HEK293 (cell line): ENCODE data around the gene SORCS3.

ENCODE experiments used
- CTCF ChIA-PET: fragments of 350-600 bp; formaldehyde crosslinking; extraction: SDS; loops from one replicate; lab custom pipeline; 2021; ENCODE audit warnings: antibody characterized with exemption; lab: Yijun Ruan, JAX
- POLR2A ChIA-PET: fragments of 300-600 bp; formaldehyde crosslinking; extraction: SDS; loops from one replicate; lab custom pipeline; 2020; ENCODE audit warnings: antibody characterized with exemption, inconsistent platforms; lab: Yijun Ruan, JAX
- H3K27ac ChIP-seq: fragments of 200-500 bp; sonication (Bioruptor generic); 2 replicates; pipeline ENCODE4 v1.5.1; 2014; ENCODE audit warnings: low read depth, low read length, control low read depth, inconsistent platforms; ENCODE audit errors: extremely low read depth
- H3K36me3 ChIP-seq, 2 experiments: fragments of 200-500 bp in 1 of 2; sonication (Bioruptor generic) in 1 of 2; 1 replicate in 1 of 2; 2 replicates in 1 of 2; pipeline ENCODE4 v1.5.1; 2014 to 2017; ENCODE audit warnings: inconsistent platforms in 2 of 2, low read length in 2 of 2; ENCODE audit not compliant: control insufficient read depth in 2 of 2, insufficient read depth in 1 of 2
- H3K4me1 ChIP-seq: fragments of 200-500 bp; sonication (Bioruptor generic); 2 replicates; pipeline ENCODE4 v1.5.1; 2014; ENCODE audit warnings: mild to moderate bottlenecking, low read length, inconsistent platforms; ENCODE audit not compliant: control insufficient read depth, insufficient read depth
- H3K4me3 ChIP-seq: 2 replicates; pipeline ENCODE4 v1.5.1; 2011; ENCODE audit warnings: low read depth, mild to moderate bottlenecking, control low read depth, low read length, moderate library complexity
- H3K9me3 ChIP-seq: fragments of 200-500 bp; sonication (Bioruptor generic); 2 replicates; pipeline ENCODE4 v1.5.1; 2014; ENCODE audit warnings: low read depth, low read length, inconsistent platforms; ENCODE audit not compliant: control insufficient read depth, insufficient read depth
- GLI2 ChIP-seq: fragments of 450-650 bp; formaldehyde crosslinking; IDR thresholded peaks from 2 replicates; pipeline ENCODE4; 2017; ENCODE audit warnings: missing biosample characterization, missing genetic modification characterization, low read depth, borderline replicate concordance
- SP7 ChIP-seq: fragments of 450-650 bp; formaldehyde crosslinking; IDR thresholded peaks from 2 replicates; pipeline ENCODE4 v1.5.1; 2016; ENCODE audit warnings: missing biosample characterization, missing genetic modification characterization
- ZFHX2 ChIP-seq: fragments of 450-650 bp; formaldehyde crosslinking; conservative IDR thresholded peaks from 2 replicates; pipeline ENCODE4 v1.5.1; 2016; ENCODE audit warnings: missing biosample characterization, missing genetic modification characterization
- ZNF311 ChIP-seq: fragments of 450-650 bp; formaldehyde crosslinking; IDR thresholded peaks from 2 replicates; pipeline ENCODE4 v1.5.1; 2017; ENCODE audit warnings: missing biosample characterization, missing genetic modification characterization, borderline replicate concordance
- ZNF510 ChIP-seq: fragments of 450-650 bp; formaldehyde crosslinking; IDR thresholded peaks from 2 replicates; pipeline ENCODE4 v1.5.1; 2018; ENCODE audit warnings: mild to moderate bottlenecking, missing genetic modification characterization, missing biosample characterization; ENCODE audit not compliant: insufficient replicate concordance
- ZNF561 ChIP-seq: fragments of 450-650 bp; IDR thresholded peaks from 2 replicates; pipeline ENCODE4 v1.5.1; 2018; ENCODE audit warnings: missing biosample characterization, missing genetic modification characterization, borderline replicate concordance
- ZNF621 ChIP-seq: fragments of 450-650 bp; formaldehyde crosslinking; IDR thresholded peaks from 2 replicates; pipeline ENCODE4 v1.5.1; 2017; ENCODE audit warnings: missing biosample characterization, missing genetic modification characterization
- TF ChIP-seq, protein P1 (sequence below): fragments of 450-650 bp; formaldehyde crosslinking; IDR thresholded peaks from 2 replicates; pipeline ENCODE4 v1.5.1; 2016; ENCODE audit warnings: missing biosample characterization, missing genetic modification characterization

Gene SORCS3

DNA sequence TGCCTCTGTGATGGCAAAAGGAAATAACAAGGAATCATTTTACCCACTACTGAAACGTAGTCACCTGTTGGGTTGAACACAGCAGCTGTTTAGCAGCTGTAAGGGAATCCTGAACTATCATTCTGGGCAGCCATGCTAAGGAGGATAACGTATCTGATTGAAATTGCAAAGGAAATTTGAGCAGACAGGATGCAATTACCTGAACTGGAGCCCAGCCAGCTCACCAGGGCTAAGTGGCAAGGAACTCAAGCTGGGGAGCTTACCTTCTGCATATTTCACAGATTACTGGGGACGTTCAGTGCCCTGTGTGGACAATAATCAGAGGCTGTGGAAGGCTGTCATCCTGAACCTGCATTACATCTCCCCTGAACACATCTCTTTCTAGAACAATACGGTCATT lies 650.5 kb downstream of the SORCS3 start:
- TF ChIP-seq ZNF510 (tag by site-specific recombination) (no peak), ZNF561 (tag by site-specific recombination) (no peak), SP7 (tag by site-specific recombination) (no peak), ZNF621 (tag by site-specific recombination) (no peak)
- H3K4me3 ChIP-seq = no peak overlapping the region
- CTCF ChIA-PET = no interaction called here
- no peak overlapping the region for H3K27ac ChIP-seq
- H3K9me3 ChIP-seq = no peaks in the 10 kb centered on the region
- H3K36me3 ChIP-seq = no peaks in the 10 kb centered on the region
- POLR2A ChIA-PET = interaction anchor here (0.6 kb wide), 1 partner anchor 17 kb away, joined by 3 read pairs; no protein-coding TSS in a partner anchor
- no peaks in the 10 kb centered on the region for H3K4me1 ChIP-seq

DNA sequence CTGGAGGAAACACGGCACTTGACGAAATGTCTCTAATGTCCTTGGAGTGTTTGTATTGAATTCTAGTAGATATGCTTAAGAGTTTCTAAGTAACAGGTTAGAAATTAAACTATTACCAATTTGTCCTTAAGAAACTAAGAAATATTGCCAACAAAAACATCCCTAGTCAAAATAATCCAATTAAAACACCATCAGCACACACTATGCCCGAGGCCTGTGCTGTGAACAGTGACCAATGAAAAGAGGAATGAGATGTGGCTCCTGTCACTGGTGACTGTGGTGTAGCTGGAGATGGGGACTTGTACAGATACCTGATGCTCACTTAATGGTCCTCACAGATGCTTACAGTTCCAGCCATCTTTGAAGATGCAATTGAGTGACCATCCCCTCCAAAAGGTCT lies 651.1 kb downstream of the SORCS3 start:
- POLR2A ChIA-PET = no interaction called here
- Histone ChIP-seq H3K9me3 (no peaks in the 10 kb centered on the region), H3K36me3 (no peaks in the 10 kb centered on the region), H3K27ac (no peak overlapping the region), H3K4me1 (no peaks in the 10 kb centered on the region), H3K4me3 (no peak overlapping the region)
- TF ChIP-seq ZFHX2 (tag by site-specific recombination) (no peak), GLI2 (tag by site-specific recombination) (no peak), ZNF311 (tag by site-specific recombination) (no peak)
- TF ChIP-seq, protein P1, sequence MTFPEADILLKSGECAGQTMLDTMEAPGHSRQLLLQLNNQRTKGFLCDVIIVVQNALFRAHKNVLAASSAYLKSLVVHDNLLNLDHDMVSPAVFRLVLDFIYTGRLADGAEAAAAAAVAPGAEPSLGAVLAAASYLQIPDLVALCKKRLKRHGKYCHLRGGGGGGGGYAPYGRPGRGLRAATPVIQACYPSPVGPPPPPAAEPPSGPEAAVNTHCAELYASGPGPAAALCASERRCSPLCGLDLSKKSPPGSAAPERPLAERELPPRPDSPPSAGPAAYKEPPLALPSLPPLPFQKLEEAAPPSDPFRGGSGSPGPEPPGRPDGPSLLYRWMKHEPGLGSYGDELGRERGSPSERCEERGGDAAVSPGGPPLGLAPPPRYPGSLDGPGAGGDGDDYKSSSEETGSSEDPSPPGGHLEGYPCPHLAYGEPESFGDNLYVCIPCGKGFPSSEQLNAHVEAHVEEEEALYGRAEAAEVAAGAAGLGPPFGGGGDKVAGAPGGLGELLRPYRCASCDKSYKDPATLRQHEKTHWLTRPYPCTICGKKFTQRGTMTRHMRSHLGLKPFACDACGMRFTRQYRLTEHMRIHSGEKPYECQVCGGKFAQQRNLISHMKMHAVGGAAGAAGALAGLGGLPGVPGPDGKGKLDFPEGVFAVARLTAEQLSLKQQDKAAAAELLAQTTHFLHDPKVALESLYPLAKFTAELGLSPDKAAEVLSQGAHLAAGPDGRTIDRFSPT = no peak
- CTCF ChIA-PET = no interaction called here
